ENCODE data around the gene ROR2. TPM values are rescaled to one million over a fixed set of nuclear protein-coding genes. Genes with fewer than 3 reads are reported as not detected.

The ROR2 gene
- total RNA-seq, 2 experiments from 2014 or later: not detected

DNA sequence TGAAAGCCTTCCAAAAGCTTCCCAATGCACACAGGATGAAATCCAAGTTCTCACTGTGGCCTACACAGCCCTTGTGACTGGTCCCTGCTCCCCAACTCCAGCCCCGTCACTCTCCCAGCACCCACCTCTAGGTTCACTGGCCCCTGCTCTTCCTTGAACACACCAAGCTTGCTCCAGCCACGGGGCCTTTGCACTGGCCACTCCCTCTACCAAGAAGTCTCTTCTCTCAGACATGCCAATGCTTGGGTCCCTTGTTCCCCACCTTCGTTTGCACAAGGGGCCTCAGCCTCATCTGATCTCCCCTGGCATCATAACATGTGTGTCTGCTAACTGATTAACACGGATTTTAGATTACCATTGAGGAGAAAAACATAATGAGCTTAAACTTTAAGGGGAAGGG is 56.0 kb downstream of the ROR2 start:
- Histone ChIP-seq H3K4me3 (ENCODE audit: low read length) (no peak overlapping the region), H3K27ac (ENCODE audit: low read depth in 1 of 2, low read length in 2 of 2) (no peak overlapping the region), H3K4me1 (ENCODE audit: insufficient read depth, low read length) (no peaks in the 10 kb centered on the region), H3K27me3 (ENCODE audit: control insufficient read depth in 1 of 2, insufficient read depth in 2 of 2, low read length in 2 of 2) (peaks cover 2 to 7% of the 10 kb centered on the region in 2 experiments), H3K36me3 (ENCODE audit: insufficient read depth, low read length) (no peaks in the 10 kb centered on the region), H3K9me3 (ENCODE audit: control insufficient read depth in 1 of 2, insufficient read depth in 1 of 2, low read length in 2 of 2) (no peaks in the 10 kb centered on the region)
- TF ChIP-seq, protein P1, sequence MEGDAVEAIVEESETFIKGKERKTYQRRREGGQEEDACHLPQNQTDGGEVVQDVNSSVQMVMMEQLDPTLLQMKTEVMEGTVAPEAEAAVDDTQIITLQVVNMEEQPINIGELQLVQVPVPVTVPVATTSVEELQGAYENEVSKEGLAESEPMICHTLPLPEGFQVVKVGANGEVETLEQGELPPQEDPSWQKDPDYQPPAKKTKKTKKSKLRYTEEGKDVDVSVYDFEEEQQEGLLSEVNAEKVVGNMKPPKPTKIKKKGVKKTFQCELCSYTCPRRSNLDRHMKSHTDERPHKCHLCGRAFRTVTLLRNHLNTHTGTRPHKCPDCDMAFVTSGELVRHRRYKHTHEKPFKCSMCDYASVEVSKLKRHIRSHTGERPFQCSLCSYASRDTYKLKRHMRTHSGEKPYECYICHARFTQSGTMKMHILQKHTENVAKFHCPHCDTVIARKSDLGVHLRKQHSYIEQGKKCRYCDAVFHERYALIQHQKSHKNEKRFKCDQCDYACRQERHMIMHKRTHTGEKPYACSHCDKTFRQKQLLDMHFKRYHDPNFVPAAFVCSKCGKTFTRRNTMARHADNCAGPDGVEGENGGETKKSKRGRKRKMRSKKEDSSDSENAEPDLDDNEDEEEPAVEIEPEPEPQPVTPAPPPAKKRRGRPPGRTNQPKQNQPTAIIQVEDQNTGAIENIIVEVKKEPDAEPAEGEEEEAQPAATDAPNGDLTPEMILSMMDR (IDR thresholded peaks at IDR 0.05): no peak
- H3K27me3 Mint-ChIP-seq: peaks cover 39% of the 10 kb centered on the region
- no peak overlapping the region for H3K27ac Mint-ChIP-seq
- ATAC-seq (ENCODE audit: poor library complexity): no peak
- no peak for DNase-seq
- no peaks in the 10 kb centered on the region for H3K9me3 Mint-ChIP-seq
- H3K4me3 Mint-ChIP-seq: no peak overlapping the region
- H3K4me1 Mint-ChIP-seq (ENCODE audit: low read depth): no peaks in the 10 kb centered on the region
- no peaks in the 10 kb centered on the region for H3K36me3 Mint-ChIP-seq (ENCODE audit: low read depth)
- intact Hi-C loops (cut with DNase I, micrococcal nuclease): no loop called here
- CTCF ChIA-PET: no interaction called here
- POLR2A ChIA-PET: no interaction called here

DNA sequence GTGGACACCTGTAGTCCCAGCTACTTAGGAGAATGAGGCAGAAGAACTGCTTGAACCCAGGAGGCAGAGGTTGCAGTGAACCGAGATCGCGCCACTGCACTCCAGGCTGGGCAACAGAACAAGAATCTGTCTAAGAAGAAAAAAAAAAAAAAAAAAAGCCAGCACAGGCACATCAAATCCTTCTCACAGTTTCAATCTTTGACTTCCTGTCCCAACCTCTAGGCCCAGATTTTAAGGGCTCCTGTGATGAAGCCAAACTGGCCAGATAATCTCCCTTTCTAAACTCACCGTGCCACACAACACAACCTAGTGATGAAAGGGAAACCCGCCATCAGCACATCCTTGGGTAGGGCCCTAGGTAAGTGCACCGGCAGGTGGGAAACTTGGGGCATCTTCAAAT is 58.1 kb downstream of the ROR2 start:
- Mint-ChIP-seq H3K4me1 (ENCODE audit: low read depth) (no peaks in the 10 kb centered on the region), H3K9me3 (no peaks in the 10 kb centered on the region), H3K4me3 (no peak overlapping the region), H3K27ac (no peak overlapping the region), H3K36me3 (ENCODE audit: low read depth) (no peaks in the 10 kb centered on the region), H3K27me3 (peaks cover 43% of the 10 kb centered on the region)
- TF ChIP-seq, protein P1 (IDR thresholded peaks at IDR 0.05): no peak
- no peaks in the 10 kb centered on the region for H3K36me3 ChIP-seq (ENCODE audit: insufficient read depth, low read length)
- H3K9me3 ChIP-seq (ENCODE audit: control insufficient read depth in 1 of 2, insufficient read depth in 1 of 2, low read length in 2 of 2): no peaks in the 10 kb centered on the region
- intact Hi-C loops (cut with DNase I, micrococcal nuclease): no loop called here
- DNase-seq (no peak), ATAC-seq (ENCODE audit: poor library complexity) (no peak)
- CTCF ChIA-PET: no interaction called here
- no peak overlapping the region for H3K27ac ChIP-seq (ENCODE audit: low read depth in 1 of 2, low read length in 2 of 2)
- no peak overlapping the region for H3K4me3 ChIP-seq (ENCODE audit: low read length)
- H3K4me1 ChIP-seq (ENCODE audit: insufficient read depth, low read length): no peaks in the 10 kb centered on the region
- H3K27me3 ChIP-seq (ENCODE audit: control insufficient read depth in 1 of 2, insufficient read depth in 2 of 2, low read length in 2 of 2): peaks cover 0 to 7% of the 10 kb centered on the region in 2 experiments
- POLR2A ChIA-PET: no interaction called here

DNA sequence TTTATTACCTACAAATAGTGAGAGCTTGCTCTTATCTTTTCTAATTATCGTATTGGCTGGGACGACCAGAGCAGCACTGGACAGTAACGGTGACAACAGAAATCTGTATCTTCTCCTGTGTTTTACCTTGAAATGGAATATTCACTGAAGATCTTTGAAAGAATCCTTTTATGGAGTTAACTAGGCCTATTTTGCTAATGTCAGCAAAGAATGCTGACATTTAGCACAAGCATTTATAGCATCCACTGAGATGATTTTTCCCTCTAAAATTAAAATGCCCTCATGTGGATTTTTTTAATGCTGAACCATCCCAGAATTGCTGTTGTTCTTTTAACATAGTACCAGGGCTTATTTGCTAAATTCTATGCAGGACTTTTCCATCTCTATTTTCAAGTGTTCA is 59.4 kb downstream of the ROR2 start:
- no peak overlapping the region for H3K4me3 Mint-ChIP-seq
- H3K9me3 Mint-ChIP-seq: no peaks in the 10 kb centered on the region
- TF ChIP-seq, protein P1 (IDR thresholded peaks at IDR 0.05): no peak
- POLR2A ChIA-PET: no interaction called here
- CTCF ChIA-PET: no interaction called here
- no peaks in the 10 kb centered on the region for H3K4me1 Mint-ChIP-seq (ENCODE audit: low read depth)
- peaks cover 36% of the 10 kb centered on the region for H3K27me3 Mint-ChIP-seq
- Histone ChIP-seq H3K9me3 (ENCODE audit: control insufficient read depth in 1 of 2, insufficient read depth in 1 of 2, low read length in 2 of 2) (no peaks in the 10 kb centered on the region), H3K4me3 (ENCODE audit: low read length) (no peak overlapping the region), H3K27me3 (ENCODE audit: control insufficient read depth in 1 of 2, insufficient read depth in 2 of 2, low read length in 2 of 2) (peaks cover 0 to 7% of the 10 kb centered on the region in 2 experiments), H3K4me1 (ENCODE audit: insufficient read depth, low read length) (no peaks in the 10 kb centered on the region), H3K36me3 (ENCODE audit: insufficient read depth, low read length) (no peaks in the 10 kb centered on the region), H3K27ac (ENCODE audit: low read depth in 1 of 2, low read length in 2 of 2) (no peak overlapping the region)
- no peaks in the 10 kb centered on the region for H3K36me3 Mint-ChIP-seq (ENCODE audit: low read depth)
- ATAC-seq (ENCODE audit: poor library complexity) (no peak), DNase-seq (no peak)
- intact Hi-C loops (cut with DNase I, micrococcal nuclease): no loop called here
- no peak overlapping the region for H3K27ac Mint-ChIP-seq

Data from CD4-positive, alpha-beta T cell (primary cell).